ACC112 (cell line): ENCODE results near the gene MYO3A.
"Not testable (repeated sequence)": the region's sequence is repeated elsewhere in the genome, so short reads cannot be mapped to it uniquely, and the experiment has no call there.

ENCODE experiments used
- H2AFZ ChIP-seq: fragments of 200-600 bp; sonication (generic); one replicate; pipeline ENCODE4 v1.6.0; 2017; ENCODE audit warnings: antibody characterized with exemption, low read length; ENCODE audit not compliant: unreplicated experiment
- H3K27ac ChIP-seq: fragments of 200-600 bp; sonication (generic); 2 replicates; pipeline ENCODE4 v1.5.1; 2014; ENCODE audit warnings: low read depth, mild to moderate bottlenecking, antibody characterized with exemption, low read length, moderate library complexity
- H3K27me3 ChIP-seq: fragments of 200-600 bp; sonication (generic); 2 replicates; pipeline ENCODE4 v1.6.1; 2014; ENCODE audit warnings: mild to moderate bottlenecking, antibody characterized with exemption, low read length, moderate library complexity, mixed read lengths; ENCODE audit not compliant: insufficient read depth
- H3K36me3 ChIP-seq: fragments of 200-600 bp; sonication (generic); 2 replicates; pipeline ENCODE4 v1.6.1; 2016; ENCODE audit warnings: mild to moderate bottlenecking, antibody characterized with exemption, low read length, moderate library complexity, mixed read lengths; ENCODE audit not compliant: insufficient read depth
- H3K4me1 ChIP-seq: fragments of 200-600 bp; sonication (generic); one replicate; pipeline ENCODE4 v1.6.1; 2016; ENCODE audit warnings: low read length, mixed read lengths; ENCODE audit not compliant: insufficient read depth, unreplicated experiment, control insufficient read depth
- H3K4me3 ChIP-seq: fragments of 200-600 bp; sonication (generic); 2 replicates; pipeline ENCODE4 v1.5.1; 2014; ENCODE audit warnings: mild to moderate bottlenecking, low read depth, low read length
- H3K79me2 ChIP-seq: fragments of 200-600 bp; sonication (generic); one replicate; pipeline ENCODE4 v1.6.0; 2016; ENCODE audit warnings: low read length; ENCODE audit not compliant: control insufficient read depth, unreplicated experiment, insufficient read depth

The MYO3A gene

GRCh38 chr10:25982107-25982506, 48.1 kb downstream of the MYO3A start:
- H3K79me2 ChIP-seq: no peaks in the 10 kb centered on the region
- H3K4me1 ChIP-seq: no peaks in the 10 kb centered on the region
- no peaks in the 10 kb centered on the region for H3K27me3 ChIP-seq
- no peak overlapping the region for H3K4me3 ChIP-seq
- no peak overlapping the region for H2AFZ ChIP-seq
- H3K27ac ChIP-seq: no peak overlapping the region
- no peaks in the 10 kb centered on the region for H3K36me3 ChIP-seq

GRCh38 chr10:25988583-25988982, 54.6 kb downstream of the MYO3A start:
- Histone ChIP-seq H3K27me3 (no peaks in the 10 kb centered on the region), H2AFZ (no peak overlapping the region), H3K4me1 (no peaks in the 10 kb centered on the region), H3K27ac (no peak overlapping the region), H3K79me2 (no peaks in the 10 kb centered on the region), H3K36me3 (no peaks in the 10 kb centered on the region), H3K4me3 (no peak overlapping the region)

GRCh38 chr10:25989951-25990350, 55.9 kb downstream of the MYO3A start:
- Histone ChIP-seq H3K27me3 (no peaks in the 10 kb centered on the region), H3K27ac (no peak overlapping the region), H3K4me3 (no peak overlapping the region), H3K4me1 (no peaks in the 10 kb centered on the region), H3K36me3 (no peaks in the 10 kb centered on the region), H3K79me2 (no peaks in the 10 kb centered on the region), H2AFZ (no peak overlapping the region)

- Histone ChIP-seq H3K27ac (no peak overlapping the region), H3K27me3 (no peaks in the 10 kb centered on the region), H3K4me3 (no peak overlapping the region), H3K36me3 (no peaks in the 10 kb centered on the region), H2AFZ (no peak overlapping the region), H3K79me2 (no peaks in the 10 kb centered on the region), H3K4me1 (no peaks in the 10 kb centered on the region)
These were observed 65.4 kb downstream of the MYO3A start for GRCh38 chr10:25999295-25999981.

GRCh38 chr10:26000971-26001370, 66.9 kb downstream of the MYO3A start:
- H3K79me2 ChIP-seq: no peaks in the 10 kb centered on the region

GRCh38 chr10:26002466-26002865, 68.4 kb downstream of the MYO3A start:
- not testable (repeated sequence) for H3K4me3 ChIP-seq, H3K36me3 ChIP-seq, H3K4me1 ChIP-seq, H3K27me3 ChIP-seq, H3K27ac ChIP-seq, H3K79me2 ChIP-seq, H2AFZ ChIP-seq

More at GRCh38 chr10:26000971-26001370, 66.9 kb downstream of the MYO3A start:
- H3K4me3 ChIP-seq: no peak overlapping the region
- no peaks in the 10 kb centered on the region for H3K27me3 ChIP-seq
- no peaks in the 10 kb centered on the region for H3K4me1 ChIP-seq
- no peak overlapping the region for H3K27ac ChIP-seq
- H3K36me3 ChIP-seq: no peaks in the 10 kb centered on the region
- H2AFZ ChIP-seq: no peak overlapping the region

GRCh38 chr10:26015092-26015491, 81.1 kb downstream of the MYO3A start:
- H3K4me1 ChIP-seq: no peaks in the 10 kb centered on the region
- H3K79me2 ChIP-seq: no peaks in the 10 kb centered on the region
- H3K36me3 ChIP-seq: no peaks in the 10 kb centered on the region
- H3K4me3 ChIP-seq: no peak overlapping the region
- H3K27me3 ChIP-seq: no peaks in the 10 kb centered on the region
- H3K27ac ChIP-seq: no peak overlapping the region
- no peak overlapping the region for H2AFZ ChIP-seq

- Histone ChIP-seq H3K4me1 (no peaks in the 10 kb centered on the region), H2AFZ (no peak overlapping the region), H3K4me3 (no peak overlapping the region), H3K36me3 (no peaks in the 10 kb centered on the region), H3K27ac (no peak overlapping the region), H3K27me3 (no peaks in the 10 kb centered on the region), H3K79me2 (no peaks in the 10 kb centered on the region)
These were observed 88.8 kb downstream of the MYO3A start for GRCh38 chr10:26022831-26023230.

GRCh38 chr10:26024303-26024702, 90.3 kb downstream of the MYO3A start:
- no peak overlapping the region for H2AFZ ChIP-seq
- H3K36me3 ChIP-seq: no peaks in the 10 kb centered on the region
- no peaks in the 10 kb centered on the region for H3K27me3 ChIP-seq
- no peak overlapping the region for H3K27ac ChIP-seq
- no peak overlapping the region for H3K4me3 ChIP-seq
- H3K79me2 ChIP-seq: no peaks in the 10 kb centered on the region
- no peaks in the 10 kb centered on the region for H3K4me1 ChIP-seq

GRCh38 chr10:26025523-26025922, 91.5 kb downstream of the MYO3A start:
- Histone ChIP-seq H3K79me2 (no peaks in the 10 kb centered on the region), H3K36me3 (no peaks in the 10 kb centered on the region), H3K27ac (no peak overlapping the region), H3K4me1 (no peaks in the 10 kb centered on the region), H2AFZ (no peak overlapping the region), H3K27me3 (no peaks in the 10 kb centered on the region), H3K4me3 (no peak overlapping the region)

GRCh38 chr10:26029858-26030257, 95.8 kb downstream of the MYO3A start:
- Histone ChIP-seq H3K27me3 (no peaks in the 10 kb centered on the region), H3K4me3 (no peak overlapping the region), H3K4me1 (no peaks in the 10 kb centered on the region), H3K27ac (no peak overlapping the region), H2AFZ (no peak overlapping the region), H3K36me3 (no peaks in the 10 kb centered on the region), H3K79me2 (no peaks in the 10 kb centered on the region)
